GM18867 (cell line): ENCODE data around the gene CDC42BPB.

Experiments
- ATAC-seq: cut with Tn5 transposase; IDR thresholded peaks from one replicate; pipeline ENCODE4 v1.9.1; 2021; ENCODE audit warnings: mild to moderate bottlenecking, moderate library complexity; ENCODE audit not compliant: unreplicated experiment

The CDC42BPB gene

GRCh38 chr14:103057372-103058163, at the start of gene CDC42BPB:
Gene CDC42BPB, minus strand, starts transcription at chr14:103057549. Its CDS starts 376 bp downstream, at chr14:103057173.
- ATAC-seq: peak; percentile 77

- peak; percentile 34 for ATAC-seq
Measured at GRCh38 chr14:103105580-103106150, 48.3 kb upstream of the CDC42BPB start.

GRCh38 chr14:103104654-103105452, 47.5 kb upstream of the CDC42BPB start:
- peak; percentile 46 for ATAC-seq

- ATAC-seq: no peak
Measured at GRCh38 chr14:103104389-103104653, 47.0 kb upstream of the CDC42BPB start.

- no peak for ATAC-seq
Measured at GRCh38 chr14:103103461-103104388, 46.4 kb upstream of the CDC42BPB start.

- ATAC-seq: no peak
Measured at GRCh38 chr14:103102689-103103260, 45.4 kb upstream of the CDC42BPB start.

GRCh38 chr14:103101963-103102688, 44.8 kb upstream of the CDC42BPB start:
- ATAC-seq: no peak

- no peak for ATAC-seq
Measured at GRCh38 chr14:103101257-103101962, 44.1 kb upstream of the CDC42BPB start.

- ATAC-seq: peak; percentile 65
Measured at GRCh38 chr14:103100281-103101121, 43.2 kb upstream of the CDC42BPB start.

- no peak for ATAC-seq
Measured at GRCh38 chr14:103099733-103100280, 42.5 kb upstream of the CDC42BPB start.

GRCh38 chr14:103099081-103099732, 41.9 kb upstream of the CDC42BPB start:
- ATAC-seq: no peak

- ATAC-seq: no peak
Measured at GRCh38 chr14:103097994-103098957, 40.9 kb upstream of the CDC42BPB start.

GRCh38 chr14:103097244-103097993, 40.1 kb upstream of the CDC42BPB start:
- no peak for ATAC-seq

- no peak for ATAC-seq
Measured at GRCh38 chr14:103096387-103096786, 39.0 kb upstream of the CDC42BPB start.

- no peak for ATAC-seq
Measured at GRCh38 chr14:103095210-103095778, 37.9 kb upstream of the CDC42BPB start.
